PC-9 (cell line): ENCODE results near the gene TLE4.

Source experiments
- EZH2 ChIP-seq: fragments of 200-600 bp; sonication (generic); IDR thresholded peaks from 2 replicates; pipeline ENCODE4 v1.8.0; 2017; ENCODE audit warnings: antibody characterized with exemption, low read depth
- TF ChIP-seq, protein P1 (sequence below): fragments of 200-600 bp; sonication (generic); conservative IDR thresholded peaks from 2 replicates; pipeline ENCODE4 v1.6.1; 2017; ENCODE audit warnings: mixed run types, antibody characterized with exemption, mild to moderate bottlenecking, moderate library complexity

DNA sequence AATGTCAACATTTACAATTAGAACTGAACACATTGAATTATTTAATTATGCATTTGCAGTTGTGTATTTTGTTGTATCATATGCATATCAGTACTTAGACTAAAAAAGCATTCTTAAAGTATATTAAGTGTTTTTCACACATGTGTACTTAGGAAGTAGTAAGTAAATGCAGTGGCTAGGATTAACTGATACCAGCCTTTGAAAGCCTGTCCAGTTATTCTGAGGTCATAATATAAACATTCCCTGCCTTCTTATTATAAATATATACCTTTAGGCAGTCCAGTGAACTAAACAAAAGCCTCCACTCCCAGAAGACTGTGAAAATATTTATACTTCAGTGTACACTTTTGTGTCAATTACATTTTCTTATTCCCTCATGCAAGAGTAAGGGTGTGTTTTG, 83.8 kb downstream of the TLE4 start:
- TF ChIP-seq, protein P1, sequence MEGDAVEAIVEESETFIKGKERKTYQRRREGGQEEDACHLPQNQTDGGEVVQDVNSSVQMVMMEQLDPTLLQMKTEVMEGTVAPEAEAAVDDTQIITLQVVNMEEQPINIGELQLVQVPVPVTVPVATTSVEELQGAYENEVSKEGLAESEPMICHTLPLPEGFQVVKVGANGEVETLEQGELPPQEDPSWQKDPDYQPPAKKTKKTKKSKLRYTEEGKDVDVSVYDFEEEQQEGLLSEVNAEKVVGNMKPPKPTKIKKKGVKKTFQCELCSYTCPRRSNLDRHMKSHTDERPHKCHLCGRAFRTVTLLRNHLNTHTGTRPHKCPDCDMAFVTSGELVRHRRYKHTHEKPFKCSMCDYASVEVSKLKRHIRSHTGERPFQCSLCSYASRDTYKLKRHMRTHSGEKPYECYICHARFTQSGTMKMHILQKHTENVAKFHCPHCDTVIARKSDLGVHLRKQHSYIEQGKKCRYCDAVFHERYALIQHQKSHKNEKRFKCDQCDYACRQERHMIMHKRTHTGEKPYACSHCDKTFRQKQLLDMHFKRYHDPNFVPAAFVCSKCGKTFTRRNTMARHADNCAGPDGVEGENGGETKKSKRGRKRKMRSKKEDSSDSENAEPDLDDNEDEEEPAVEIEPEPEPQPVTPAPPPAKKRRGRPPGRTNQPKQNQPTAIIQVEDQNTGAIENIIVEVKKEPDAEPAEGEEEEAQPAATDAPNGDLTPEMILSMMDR, result no peak
- no peak for TF ChIP-seq EZH2
